IMR-90 (cell line): ENCODE results near the gene ABCB9. TPM values are rescaled to one million over a fixed set of nuclear protein-coding genes. Genes with fewer than 3 reads are reported as not detected.

ENCODE experiments used
- ATAC-seq: fragments of 200-7000 bp; cut with Tn5 transposase; 2 replicates; pipeline ENCODE4 v1.9.1; 2020; ENCODE audit warnings: low read depth, mild to moderate bottlenecking, moderate library complexity
- BruUV-seq: library from RNA; stranded (reverse); fragments of 400-500 nt; replicated peaks from 2 replicates; lab custom pipeline; 2021; lab: Mats Ljungman, UMichigan
- CTCF ChIA-PET: fragments of 300-600 bp; formaldehyde crosslinking; extraction: SDS; loops from one replicate; lab custom pipeline; 2021; ENCODE audit warnings: antibody characterized with exemption; lab: Yijun Ruan, JAX
- POLR2A ChIA-PET: fragments of 300-600 bp; sonication (Branson Sonifier 250); formaldehyde crosslinking; loops from one replicate; lab custom pipeline; 2022; ENCODE audit warnings: antibody characterized with exemption; ENCODE audit not compliant: unreplicated experiment; lab: Charles Lee
- DNase-seq: peaks from one replicate; pipeline ENCODE4 v3.0.0; 2013
- H2AFZ ChIP-seq: replicated peaks from 2 replicates; pipeline ENCODE3; 2013; ENCODE audit warnings: low read length, mild to moderate bottlenecking; ENCODE audit not compliant: poor library complexity
- H2AK5ac ChIP-seq: 2 replicates; pipeline ENCODE4 v1.6.1; 2013; ENCODE audit warnings: low read depth, low read length, inconsistent platforms
- H2AK9ac ChIP-seq: replicated peaks from 2 replicates; pipeline ENCODE3; 2013; ENCODE audit warnings: mild to moderate bottlenecking, low read depth, low read length, moderate library complexity; ENCODE audit not compliant: poor library complexity
- H2BK120ac ChIP-seq: 2 replicates; pipeline ENCODE4 v1.6.1; 2013; ENCODE audit warnings: low read depth, low read length, inconsistent platforms
- H2BK15ac ChIP-seq: 3 replicates; pipeline ENCODE4 v1.6.1; 2013; ENCODE audit warnings: low read depth, low read length, inconsistent platforms
- H2BK20ac ChIP-seq: 2 replicates; pipeline ENCODE4 v1.6.1; 2013; ENCODE audit warnings: low read depth, mild to moderate bottlenecking, inconsistent platforms, low read length, moderate library complexity
- H2BK5ac ChIP-seq: 2 replicates; pipeline ENCODE4 v1.6.1; 2013; ENCODE audit warnings: mild to moderate bottlenecking, low read depth, low read length, inconsistent platforms; ENCODE audit not compliant: poor library complexity, severe bottlenecking
- H3K14ac ChIP-seq: replicated peaks from 2 replicates; pipeline ENCODE4 v1.6.1; 2013; ENCODE audit warnings: low read depth, low read length, inconsistent platforms
- H3K18ac ChIP-seq: 2 replicates; pipeline ENCODE4 v1.6.1; 2013; ENCODE audit warnings: low read depth, low read length, control low read depth
- H3K23ac ChIP-seq: 2 replicates; pipeline ENCODE4 v1.6.1; 2013; ENCODE audit warnings: low read depth, low read length, inconsistent platforms
- H3K27ac ChIP-seq: 2 replicates; pipeline ENCODE4 v1.5.1; 2013; ENCODE audit warnings: mild to moderate bottlenecking, control low read depth, low read length; ENCODE audit not compliant: insufficient read depth
- H3K27me3 ChIP-seq: 2 replicates; pipeline ENCODE4 v1.6.1; 2013; ENCODE audit warnings: low read length; ENCODE audit not compliant: control insufficient read depth, insufficient read depth
- H3K36me3 ChIP-seq: 2 replicates; pipeline ENCODE4 v1.6.1; 2013; ENCODE audit warnings: low read length, mixed read lengths; ENCODE audit not compliant: control insufficient read depth, insufficient read depth
- H3K4ac ChIP-seq: 2 replicates; pipeline ENCODE4 v1.6.1; 2013; ENCODE audit warnings: low read depth, low read length, inconsistent platforms
- H3K4me1 ChIP-seq: 2 replicates; pipeline ENCODE4 v1.6.1; 2013; ENCODE audit warnings: low read length, mixed read lengths; ENCODE audit not compliant: control insufficient read depth, insufficient read depth
- H3K4me2 ChIP-seq: 2 replicates; pipeline ENCODE4 v1.6.1; 2013; ENCODE audit warnings: low read depth, mild to moderate bottlenecking, control low read depth, low read length, moderate library complexity
- H3K4me3 ChIP-seq: 2 replicates; pipeline ENCODE4 v1.5.1; 2013; ENCODE audit warnings: low read depth, mild to moderate bottlenecking, control low read depth, low read length, moderate library complexity; ENCODE audit not compliant: insufficient read depth
- H3K56ac ChIP-seq: 2 replicates; pipeline ENCODE4 v1.6.1; 2013; ENCODE audit warnings: low read length, inconsistent platforms; ENCODE audit not compliant: insufficient read depth; ENCODE audit errors: extremely low read depth
- H3K79me1 ChIP-seq, 2 experiments: 2 replicates each; pipeline ENCODE4 v1.6.1; 2013; ENCODE audit warnings: low read length in 2 of 2, inconsistent platforms in 1 of 2, low read depth in 1 of 2
- H3K9ac ChIP-seq: 2 replicates; pipeline ENCODE4 v1.6.1; 2013; ENCODE audit warnings: low read depth, low read length, control low read depth
- H3K9me1 ChIP-seq: 2 replicates; pipeline ENCODE4 v1.6.1; 2013; ENCODE audit warnings: low read length, inconsistent platforms; ENCODE audit not compliant: insufficient read depth
- H3K9me3 ChIP-seq: 2 replicates; pipeline ENCODE4 v1.6.1; 2013; ENCODE audit warnings: low read length; ENCODE audit not compliant: control insufficient read depth, insufficient read depth
- H4K20me1 ChIP-seq: 2 replicates; pipeline ENCODE4 v1.6.1; 2013; ENCODE audit warnings: low read length, inconsistent platforms; ENCODE audit not compliant: insufficient read depth
- H4K5ac ChIP-seq: 2 replicates; pipeline ENCODE4 v1.6.1; 2013; ENCODE audit warnings: mild to moderate bottlenecking, low read depth, low read length, control low read depth
- H4K8ac ChIP-seq, 2 experiments: 2 replicates each; pipeline ENCODE4 v1.6.1; 2013; ENCODE audit warnings: low read depth in 2 of 2, low read length in 2 of 2, control low read depth in 1 of 2, inconsistent platforms in 1 of 2
- H4K91ac ChIP-seq: 2 replicates; pipeline ENCODE4 v1.6.1; 2013; ENCODE audit warnings: low read depth, low read length, inconsistent platforms; ENCODE audit not compliant: insufficient read depth
- CEBPB ChIP-seq: IDR thresholded peaks from 2 replicates; pipeline ENCODE4 v1.6.1; 2012; ENCODE audit warnings: low read depth, low read length, improper control_type of control experiment
- FOS ChIP-seq: fragments of 150-350 bp; IDR thresholded peaks from 2 replicates; pipeline ENCODE4 v1.6.1; 2016; ENCODE audit warnings: low read depth, low read length
- MAFK ChIP-seq: IDR thresholded peaks from 2 replicates; pipeline ENCODE4 v1.6.1; 2012; ENCODE audit warnings: low read depth, low read length, improper control_type of control experiment
- MAZ ChIP-seq: IDR thresholded peaks from 2 replicates; pipeline ENCODE4 v1.6.1; 2012; ENCODE audit warnings: low read depth, mild to moderate bottlenecking, low read length, improper control_type of control experiment, moderate library complexity, borderline replicate concordance
- MXI1 ChIP-seq: IDR thresholded peaks from 2 replicates; pipeline ENCODE4 v1.6.1; 2012; ENCODE audit warnings: low read depth, mild to moderate bottlenecking, low read length, moderate library complexity, borderline replicate concordance
- NFE2L2 ChIP-seq: fragments of 150-350 bp; IDR thresholded peaks from 2 replicates; pipeline ENCODE4 v1.6.1; 2016; ENCODE audit warnings: low read depth, mild to moderate bottlenecking, low read length
- RAD21 ChIP-seq: IDR thresholded peaks from 2 replicates; pipeline ENCODE4 v1.6.1; 2012; ENCODE audit warnings: low read length, improper control_type of control experiment
- WGBS, 2 experiments: methylation state at CpG; one replicate each; pipeline versions ENCODE4 v1.1.5 to v1.1.7; 2013; ENCODE audit warnings: missing lambda C conversion rate in 2 of 2; ENCODE audit not compliant: insufficient read length in 1 of 2; ENCODE audit errors: extremely low coverage in 2 of 2; 5-methylcytosine and 5-hydroxymethylcytosine counted together
- dilution Hi-C: fragments of 300-500 bp; cut with HindIII; formaldehyde crosslinking; loops from one replicate; pipeline ENCODE4 v1.14.3; 2018; ENCODE audit warnings: low sequenced_read_pairs; ENCODE audit not compliant: unreplicated experiment
- in situ Hi-C: fragments of 300-500 bp; cut with MboI; formaldehyde crosslinking; loops from 3 replicates; pipeline ENCODE4 v1.14.3; 2019; ENCODE audit warnings: low sequenced_read_pairs, inconsistent platforms, mixed read lengths
- intact Hi-C: fragments of 100-400 bp; cut with micrococcal nuclease; formaldehyde crosslinking; loops from 2 replicates; pipeline ENCODE4 v1.10.0; 2022
- polyA plus RNA-seq, 3 experiments: library from polyadenylated mRNA; depleted of rRNA; stranded (reverse); fragments of >200 nt; gene quantifications; 2 replicates each; pipeline ENCODE4 v1.2.3, GENCODE V29; 2012; ENCODE audit warnings: low replicate concordance in 1 of 3
- total RNA-seq: library from RNA; depleted of rRNA; stranded (reverse); fragments of >200 nt; gene quantifications from 2 replicates; pipeline ENCODE4 v1.2.3, GENCODE V29; 2012
- TF ChIP-seq, protein P1 (sequence below): fragments of 150-350 bp; IDR thresholded peaks from 2 replicates; pipeline ENCODE4 v1.6.1; 2016; ENCODE audit warnings: low read depth, mild to moderate bottlenecking, low read length, moderate library complexity, borderline replicate concordance

ABCB9 gene
- total and polyA plus RNA-seq, 2 of the 4 experiments (the other 2 are of a cell fraction) = 5.6 to 8.3 TPM

DNA sequence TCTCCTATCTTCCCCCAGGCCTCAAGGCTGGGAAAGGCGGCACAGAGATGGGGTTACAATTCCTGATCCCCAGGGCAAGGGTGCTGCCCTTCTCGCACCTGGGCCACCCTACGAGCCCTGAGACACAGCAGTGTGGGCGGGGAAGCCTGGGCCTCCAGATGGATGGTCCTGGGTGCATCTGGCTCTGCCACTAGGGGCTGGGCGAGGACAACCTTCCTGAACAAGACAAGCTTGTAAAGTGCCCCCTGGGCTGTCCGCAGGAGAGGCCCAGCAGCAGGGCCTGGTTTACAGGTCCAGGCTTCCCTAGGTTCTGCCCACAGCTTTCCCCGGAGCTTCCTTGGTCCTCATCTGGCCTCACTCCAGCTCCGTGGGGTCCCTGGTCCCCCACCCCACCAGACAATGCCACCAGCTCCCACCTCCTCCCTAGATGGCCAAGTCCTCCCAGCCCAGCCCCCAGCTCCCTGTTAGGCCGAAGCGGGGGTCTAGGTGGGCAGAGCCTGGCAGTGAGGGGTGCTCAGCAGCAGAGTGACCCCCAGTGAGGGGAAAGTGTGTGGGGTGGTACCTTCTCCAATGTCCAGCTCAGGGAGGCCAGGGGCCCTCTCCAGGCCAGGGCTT, 23.1 kb upstream of the ABCB9 start (continued):
- TF ChIP-seq MAFK = no peak

DNA sequence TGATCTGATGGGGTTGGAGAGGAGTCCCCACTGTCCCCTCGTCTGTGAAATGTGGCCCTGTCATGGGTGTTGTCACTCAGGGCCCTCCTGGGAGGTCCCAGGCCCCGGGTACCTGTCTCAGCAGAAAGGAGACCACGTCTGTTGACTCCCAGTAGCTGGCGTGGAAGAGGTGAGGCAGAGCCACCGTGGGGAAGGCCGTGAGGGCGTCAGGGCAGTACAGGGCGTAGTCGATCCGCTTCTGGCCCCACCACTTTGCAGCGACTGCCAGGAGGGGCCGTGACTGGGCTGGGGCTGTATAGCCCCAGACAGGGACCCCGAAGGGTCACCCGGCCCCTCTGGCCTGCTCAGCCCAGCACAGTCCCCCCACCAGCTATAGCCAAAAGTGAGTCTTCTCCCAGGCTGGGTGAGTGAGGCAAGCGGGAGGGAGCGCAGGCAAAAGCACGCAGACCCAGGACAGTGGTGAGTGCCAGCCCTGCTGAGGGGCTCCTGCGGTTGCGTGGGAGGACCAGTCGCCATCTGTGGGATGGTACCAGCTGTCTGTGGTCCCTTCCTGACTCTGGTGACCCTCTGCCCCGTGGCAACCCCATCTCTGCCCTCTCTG, 22.4 kb upstream of the ABCB9 start:
- DNase-seq (no peak), ATAC-seq (no peak)
- Histone ChIP-seq H3K4me2 (no peak overlapping the region), H3K79me1 (0 out of 4 replicates have a peak, but pooled peaks cover 0 to 7% of the 10 kb centered on the region in 2 experiments), H3K4me3 (no peak overlapping the region), H3K18ac (no peak overlapping the region), H3K56ac (no peak overlapping the region), H3K4ac (no peak overlapping the region), H4K8ac (no peak overlapping the region), H3K4me1 (peaks cover 11% of the 10 kb centered on the region), H4K5ac (no peak overlapping the region), H3K9ac (no peak overlapping the region), H3K9me3 (no peaks in the 10 kb centered on the region), H3K27ac (no peak overlapping the region), H2BK15ac (no peak overlapping the region), H3K36me3 (peaks cover 39% of the 10 kb centered on the region; the same call in 1 of the 2 replicates), H2AK9ac (no peak overlapping the region), H2BK20ac (no peak overlapping the region), H4K20me1 (no peaks in the 10 kb centered on the region; the same call in 1 of the 2 replicates), H2BK5ac (no peak overlapping the region), H3K14ac (no peak overlapping the region), H2BK120ac (no peak overlapping the region), H4K91ac (no peak overlapping the region), H2AK5ac (no peak overlapping the region), H3K23ac (no peak overlapping the region), H3K9me1 (peaks cover 6% of the 10 kb centered on the region; the same call in 1 of the 2 replicates), H2AFZ (no peak overlapping the region), H3K27me3 (no peaks in the 10 kb centered on the region)
- intact Hi-C loops (no loop called here), dilution Hi-C loops (loop anchor here (25.0 kb wide), 1 partner anchor 249 kb away; the partner anchor contains the start of genes MPHOSPH9 and MTRFR), in situ Hi-C loops (loop anchor here (10.0 kb wide), 1 partner anchor 156 kb away; no protein-coding TSS in a partner anchor)
- 88% methylated on average over 10 of the region's 21 CpGs; no CpG with 5 or more reads in 1 of the 2 experiments for WGBS, 2 experiments
- no TSS peak for BruUV-seq
- TF ChIP-seq CEBPB (no peak), MAZ (no peak), NFE2L2 (no peak), FOS (no peak), MXI1 (no peak), MAFK (no peak), RAD21 (no peak)
- TF ChIP-seq, protein P1, sequence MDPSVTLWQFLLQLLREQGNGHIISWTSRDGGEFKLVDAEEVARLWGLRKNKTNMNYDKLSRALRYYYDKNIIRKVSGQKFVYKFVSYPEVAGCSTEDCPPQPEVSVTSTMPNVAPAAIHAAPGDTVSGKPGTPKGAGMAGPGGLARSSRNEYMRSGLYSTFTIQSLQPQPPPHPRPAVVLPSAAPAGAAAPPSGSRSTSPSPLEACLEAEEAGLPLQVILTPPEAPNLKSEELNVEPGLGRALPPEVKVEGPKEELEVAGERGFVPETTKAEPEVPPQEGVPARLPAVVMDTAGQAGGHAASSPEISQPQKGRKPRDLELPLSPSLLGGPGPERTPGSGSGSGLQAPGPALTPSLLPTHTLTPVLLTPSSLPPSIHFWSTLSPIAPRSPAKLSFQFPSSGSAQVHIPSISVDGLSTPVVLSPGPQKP = no peak
- POLR2A ChIA-PET = no interaction called here
- CTCF ChIA-PET = no interaction called here
